Stimulated activated CD8-positive, alpha-beta memory T cell treated with anti-CD3 and anti-CD28 coated beads, Interleukin-15, amount 100 ng/mL, for 24 hours (primary cell): ENCODE data around the gene CELSR1.

Source experiments
- DNase-seq: peaks from one replicate; pipeline ENCODE4 v3.0.0-alpha.2; 2020; ENCODE audit warnings: low read depth

The CELSR1 gene

DNA sequence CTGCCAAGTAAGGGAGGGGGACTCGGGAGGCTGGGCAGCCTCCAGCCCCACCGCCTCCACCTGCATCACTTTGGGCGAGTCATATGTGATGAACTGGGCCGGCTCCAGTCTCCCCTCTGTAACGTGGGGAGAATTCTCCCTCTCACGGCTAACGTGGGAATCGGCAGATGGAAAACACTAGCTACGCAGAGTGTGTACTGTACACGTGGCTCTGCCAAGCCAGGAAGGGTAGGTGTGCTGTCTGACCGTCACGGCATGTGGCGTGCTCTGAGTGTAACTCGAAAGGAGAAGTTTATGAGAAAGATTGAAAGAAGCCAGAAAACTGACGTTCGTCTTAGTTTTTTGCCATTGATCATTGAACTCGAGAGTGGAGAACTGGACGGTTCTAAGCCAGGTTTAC lies 188.2 kb downstream of the CELSR1 start:
- DNase-seq: no peak

DNA sequence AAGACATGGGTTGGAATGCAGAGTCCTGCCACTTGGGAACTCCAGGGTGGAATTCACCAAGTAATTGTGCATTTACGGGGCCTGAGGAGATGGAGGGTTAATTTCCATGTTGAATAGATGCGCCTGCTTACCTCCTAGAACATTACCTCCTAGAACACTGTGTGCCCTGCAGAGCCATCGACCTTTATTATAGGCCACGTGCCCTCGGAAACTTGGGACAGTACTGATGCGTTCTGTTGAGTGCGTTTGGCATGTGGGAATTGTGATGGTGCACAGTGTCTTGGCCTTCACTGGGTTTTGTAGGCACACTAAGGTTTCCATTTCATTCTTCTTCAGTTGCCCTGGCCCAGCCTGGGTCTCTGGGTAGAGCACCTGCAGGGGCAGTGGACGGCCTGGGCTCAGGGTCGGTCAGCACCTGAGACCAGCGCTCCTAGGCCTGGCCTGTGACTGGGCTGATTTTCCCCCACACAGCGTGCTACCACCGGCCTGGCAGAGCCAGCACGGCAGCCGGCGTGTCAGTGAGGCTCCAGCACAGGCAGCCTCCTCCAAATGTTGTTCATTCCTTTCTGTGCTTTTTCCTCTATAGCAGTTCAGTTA lies 189.2 kb downstream of the CELSR1 start:
- no peak for DNase-seq

DNA sequence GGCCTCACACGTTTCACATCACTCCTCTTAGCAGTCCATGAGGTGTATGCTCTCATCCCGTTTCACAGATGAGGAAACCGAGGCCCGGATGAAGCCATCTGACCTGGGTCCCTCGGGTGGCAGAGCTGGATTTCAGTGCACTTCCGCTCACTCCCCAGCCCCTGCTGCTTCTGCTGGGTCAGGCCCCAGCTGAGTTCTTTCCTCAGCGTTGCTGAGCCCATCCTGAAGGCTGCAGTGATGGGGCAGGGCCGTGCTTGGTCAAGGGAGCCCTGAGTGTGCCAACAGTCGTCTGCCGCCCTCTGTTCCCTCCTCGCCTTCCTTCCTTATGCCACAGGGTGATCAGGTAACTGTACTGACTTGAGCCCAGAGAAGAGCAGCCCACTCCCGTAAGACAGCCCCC lies 189.8 kb downstream of the CELSR1 start:
- no peak for DNase-seq

DNA sequence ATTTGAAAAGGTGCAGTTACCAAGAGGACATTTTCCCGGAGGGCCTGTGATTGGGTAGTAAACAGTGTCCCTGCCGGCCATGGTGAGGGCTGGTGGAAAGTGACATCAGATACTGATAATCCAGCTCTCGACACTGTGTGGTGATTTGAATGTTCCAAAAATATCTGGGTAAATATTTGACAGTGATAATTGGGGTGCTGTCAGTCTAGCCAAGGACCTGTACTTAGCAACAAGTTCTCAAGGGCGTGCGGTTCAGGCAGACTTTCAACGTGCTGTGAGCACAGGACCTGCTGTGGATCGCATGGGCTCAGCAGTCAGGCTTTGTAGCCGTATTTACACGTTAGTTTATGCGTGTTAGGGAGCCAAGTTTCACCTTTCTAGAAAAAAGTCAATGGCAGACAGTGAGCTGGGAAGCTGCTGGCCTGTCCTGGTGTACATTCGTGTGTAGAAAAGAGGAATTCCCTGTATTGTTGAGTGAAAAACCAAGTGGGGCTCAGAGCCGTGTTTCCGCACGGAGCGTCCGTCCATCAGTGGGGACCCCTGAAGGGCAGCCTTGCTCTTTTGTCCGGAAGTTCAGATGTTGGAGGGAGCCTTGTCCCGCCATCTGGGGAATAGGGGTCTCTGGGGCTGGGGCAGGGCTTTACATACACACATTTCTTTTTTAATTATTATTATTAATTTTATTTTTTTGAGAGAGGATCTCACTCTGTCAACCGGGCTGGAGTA lies 190.6 kb downstream of the CELSR1 start:
- no peak for DNase-seq

DNA sequence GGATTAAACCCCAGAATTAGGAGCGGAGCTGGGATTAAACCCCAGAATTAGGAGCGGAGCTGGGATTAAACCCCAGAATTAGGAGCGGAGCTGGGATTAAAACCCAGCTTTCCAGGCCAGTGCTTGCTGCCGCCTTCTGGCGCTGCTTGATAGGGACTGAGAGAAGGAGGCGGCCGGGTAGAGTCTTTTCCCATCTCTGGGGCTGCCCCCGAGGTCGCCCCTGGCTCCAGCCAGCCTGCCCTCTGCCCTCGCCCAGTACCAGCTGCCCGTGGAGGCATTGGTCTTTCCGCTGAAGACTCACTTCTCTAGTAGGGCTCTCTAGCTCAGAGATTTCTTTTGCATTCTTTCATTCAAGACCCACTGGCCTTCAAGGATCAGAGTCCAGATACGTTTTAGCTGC lies 196.7 kb downstream of the CELSR1 start:
- no peak for DNase-seq

DNA sequence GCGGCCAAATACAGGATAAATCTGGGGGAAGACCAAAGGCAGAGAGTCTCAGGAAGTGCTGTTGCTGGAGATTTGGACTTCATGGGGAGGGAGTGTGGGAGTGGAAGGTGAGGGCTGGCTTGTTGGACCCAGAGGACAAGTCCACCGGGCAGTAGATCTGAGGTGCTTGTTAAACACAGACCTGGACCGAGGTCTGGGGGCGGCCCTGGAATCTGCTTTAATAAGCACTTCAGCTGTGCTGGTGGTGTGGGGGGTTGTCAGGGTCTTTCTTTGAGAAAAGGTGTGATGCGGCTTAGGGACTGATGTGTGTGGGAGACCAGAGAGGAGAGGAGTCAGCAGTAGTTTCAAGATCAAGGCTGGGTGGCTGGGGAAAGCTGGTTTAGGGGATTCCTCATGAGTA lies 197.5 kb downstream of the CELSR1 start:
- no peak for DNase-seq

DNA sequence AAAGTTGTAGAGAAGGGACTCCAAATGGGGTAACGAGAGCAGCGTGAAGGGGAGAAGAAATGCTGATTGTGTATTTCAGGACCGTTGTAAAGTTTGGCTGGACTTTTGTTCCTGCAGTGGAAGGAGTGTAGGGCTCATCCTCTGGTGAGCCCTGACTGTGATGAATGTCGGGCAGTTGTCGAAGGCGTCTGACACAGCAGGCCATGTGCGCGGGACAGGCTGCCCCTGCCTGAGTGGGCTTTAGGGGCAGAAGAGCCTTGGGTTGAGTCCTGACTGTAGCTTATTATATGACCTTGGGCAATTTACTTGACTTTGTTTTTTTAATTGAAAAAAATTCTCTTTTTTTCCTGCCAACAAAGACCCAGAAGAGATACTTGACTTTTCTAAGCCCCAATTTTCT lies 198.8 kb downstream of the CELSR1 start:
- DNase-seq: no peak

DNA sequence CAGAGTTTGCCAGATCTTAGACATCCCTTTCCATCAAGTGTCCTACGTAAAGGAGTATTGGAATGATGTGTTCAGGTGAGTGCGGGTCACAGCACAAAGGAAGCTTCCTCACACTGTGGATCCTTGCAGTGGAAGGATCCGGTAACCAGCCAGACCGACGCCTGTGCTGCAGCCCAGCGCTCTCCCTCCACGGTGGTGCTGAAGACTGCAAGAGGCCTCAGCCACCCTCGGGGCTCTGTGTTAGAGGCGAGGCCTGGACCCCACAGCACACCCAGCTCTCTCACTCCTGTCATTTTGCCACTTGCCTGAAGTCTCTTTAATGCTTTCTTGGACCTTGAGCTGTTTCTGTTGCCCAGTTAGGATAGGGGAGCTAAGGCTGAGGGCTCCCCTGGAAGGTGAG lies 199.6 kb downstream of the CELSR1 start:
- DNase-seq: no peak

DNA sequence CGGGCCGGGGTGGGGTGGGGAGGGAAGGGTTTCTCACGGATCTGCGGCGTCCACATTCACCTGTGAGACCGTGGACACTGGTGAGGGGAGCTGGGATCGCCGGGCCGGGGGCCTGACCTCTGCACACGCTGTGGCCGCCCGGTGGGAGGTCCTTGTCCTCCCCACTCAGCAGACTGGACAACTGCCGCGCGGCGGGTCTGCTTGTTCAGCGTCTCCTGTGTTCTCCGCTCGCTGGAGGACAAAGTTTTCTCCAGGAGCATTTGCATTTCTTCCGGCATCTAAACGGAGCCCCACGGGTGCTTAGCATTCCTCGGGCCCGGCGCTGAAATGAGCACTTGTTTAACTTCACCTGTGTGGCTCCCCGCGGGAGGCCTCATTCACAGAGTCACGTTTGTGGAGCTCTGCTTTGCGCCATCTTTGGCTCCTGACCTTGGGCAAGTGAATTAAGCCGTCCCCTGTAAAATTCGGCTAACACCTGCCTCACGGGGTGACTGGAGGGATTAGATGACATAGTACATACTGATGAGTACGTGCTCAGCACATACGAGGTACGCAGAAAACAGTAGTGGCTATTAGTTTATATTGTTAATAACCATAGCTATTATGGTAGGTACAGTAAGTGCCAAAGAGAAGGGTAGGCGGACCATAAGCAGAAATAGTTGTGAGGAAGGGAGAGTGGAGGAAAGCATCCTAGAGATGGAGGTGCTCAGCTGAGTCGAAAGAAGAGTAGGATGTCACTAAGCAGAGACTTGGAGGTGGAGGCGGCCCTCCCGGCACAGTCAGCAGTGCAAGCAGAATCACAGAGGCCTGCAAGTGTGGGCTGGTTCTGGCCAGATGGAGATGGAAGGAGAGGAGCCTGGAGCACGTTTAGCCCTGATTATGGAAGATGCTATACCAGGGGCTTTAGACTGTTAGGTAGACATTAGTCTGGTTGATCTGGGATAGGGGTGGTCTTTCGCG lies 201.0 kb downstream of the CELSR1 start:
- DNase-seq: no peak

DNA sequence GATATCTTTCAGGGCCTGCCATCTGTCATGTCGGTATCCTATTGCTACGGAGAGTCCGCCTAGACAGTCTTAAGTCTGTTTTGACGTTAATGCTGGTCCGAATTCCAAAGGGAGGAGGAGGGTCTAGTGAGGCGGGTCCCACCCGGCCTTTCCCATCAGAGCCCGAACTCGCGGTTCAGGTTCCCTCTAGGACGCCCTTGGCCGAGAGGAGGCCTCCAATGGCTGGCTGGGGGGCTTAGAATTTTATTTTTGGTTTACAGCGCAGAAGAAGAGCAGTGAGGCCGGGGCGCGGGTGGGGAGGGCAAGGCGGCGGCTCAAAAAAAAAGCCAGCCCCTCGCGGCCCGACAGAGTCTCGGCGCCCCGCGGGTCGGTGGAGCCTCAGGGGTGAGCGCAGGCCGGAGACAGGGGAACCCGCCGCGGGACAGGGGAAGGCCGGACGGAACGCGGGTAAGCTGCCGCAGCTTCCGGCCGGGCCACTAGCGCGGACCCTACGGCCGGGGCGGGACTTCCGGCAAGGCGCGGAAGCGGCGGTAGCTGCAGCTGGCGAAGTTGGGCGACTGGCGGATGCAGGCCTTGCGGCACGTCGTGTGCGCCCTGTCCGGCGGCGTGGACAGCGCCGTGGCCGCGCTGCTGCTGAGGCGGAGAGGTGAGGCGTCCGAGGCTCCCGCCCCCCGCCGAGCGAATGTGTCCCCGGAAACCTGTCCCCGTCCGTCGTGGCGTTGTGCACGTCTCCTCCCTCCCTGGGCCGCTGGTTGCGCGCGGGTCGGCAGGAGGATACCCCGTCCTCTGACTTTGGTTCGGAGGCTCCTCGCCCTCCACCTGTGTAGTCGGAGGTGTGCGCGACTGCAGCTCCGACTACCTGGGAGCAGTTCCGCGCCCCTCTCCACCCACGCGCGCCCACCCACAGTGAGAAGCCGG lies 202.0 kb downstream of the CELSR1 start, which contains the start of gene TRMU:
TSS of gene TRMU (plus strand) at position 514 of the 918 bp plus-strand sequence. CDS start at position 565, 51 bp downstream.
- DNase-seq: peak; percentile 60

DNA sequence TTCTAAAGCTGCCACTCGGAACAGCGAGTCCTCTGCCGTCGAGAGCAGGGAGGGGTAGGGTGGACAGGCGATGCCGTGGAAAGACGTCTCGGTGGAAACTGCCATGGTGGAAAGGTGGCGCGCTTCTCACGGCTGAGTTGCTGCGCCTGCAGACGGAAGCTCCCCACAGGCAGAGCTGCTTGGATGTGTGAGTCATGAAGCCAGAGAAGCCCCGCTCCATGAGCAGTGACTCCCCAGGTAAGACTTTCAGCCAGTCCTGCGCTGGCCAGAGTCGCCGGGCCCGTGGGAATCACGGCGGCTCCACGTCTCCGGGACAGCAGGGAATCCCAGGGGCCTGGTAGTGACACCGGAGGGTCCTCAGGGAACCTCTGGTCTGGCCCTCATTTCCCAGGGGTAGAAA lies 205.9 kb downstream of the CELSR1 start:
- no peak for DNase-seq

DNA sequence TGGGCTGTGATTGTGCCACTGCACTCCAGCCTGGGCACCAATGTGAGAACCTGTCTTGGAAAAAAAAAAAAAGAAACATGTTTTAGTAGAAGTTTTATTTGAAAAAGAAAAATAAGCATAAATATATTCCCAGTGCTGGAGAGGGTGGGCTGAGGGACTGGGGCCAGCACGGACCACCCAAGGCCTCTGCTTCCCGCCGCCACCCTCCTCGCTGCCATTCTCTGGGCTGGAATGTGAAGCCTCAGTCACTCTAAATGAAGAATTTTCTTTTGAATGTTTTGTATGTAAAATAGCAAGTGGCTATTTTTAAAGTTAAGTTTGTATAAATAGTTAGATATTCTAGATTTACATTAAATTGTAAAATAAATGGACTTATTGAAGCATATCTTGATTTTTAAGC lies 207.0 kb downstream of the CELSR1 start:
- no peak for DNase-seq

DNA sequence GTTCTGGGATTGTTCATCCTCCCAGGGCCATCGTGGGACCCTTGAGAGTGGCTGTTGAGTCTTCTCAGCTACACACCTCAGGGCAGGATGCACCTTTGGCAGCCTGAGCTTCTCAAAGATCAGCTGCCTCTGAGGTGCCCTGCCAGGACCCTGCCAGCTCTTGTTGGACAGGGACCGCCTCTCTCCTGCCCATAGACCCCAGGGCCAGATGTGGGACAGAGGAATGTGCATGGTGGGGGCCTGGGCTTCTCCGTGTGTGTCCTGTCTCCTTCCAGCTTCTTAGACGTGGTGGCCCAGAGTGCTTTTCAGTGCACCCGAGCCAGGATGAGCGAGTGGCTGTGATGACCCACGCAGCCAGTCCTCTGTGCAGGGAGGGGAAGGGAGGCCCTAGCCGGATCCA lies 207.8 kb downstream of the CELSR1 start:
- no peak for DNase-seq

DNA sequence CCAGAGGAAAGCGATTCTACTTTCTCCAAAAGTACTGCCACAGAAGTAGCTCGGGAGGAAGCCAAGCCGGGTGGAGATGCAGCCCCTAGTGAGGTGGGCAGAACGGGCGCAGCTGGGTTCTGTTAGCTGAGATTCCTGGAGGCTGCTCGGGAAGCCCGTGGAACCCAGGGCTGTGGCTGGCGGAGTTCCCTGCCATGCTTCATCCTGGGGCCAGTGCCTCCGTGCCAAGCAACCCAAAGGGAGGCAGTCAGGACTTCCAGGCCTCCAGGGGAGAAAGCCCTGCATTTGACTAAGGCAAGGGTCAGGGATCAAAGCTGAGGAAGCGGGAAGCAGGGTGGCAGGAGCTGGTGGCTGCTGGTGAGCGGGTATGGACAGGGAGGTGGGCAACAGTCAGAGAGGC lies 208.6 kb downstream of the CELSR1 start:
- DNase-seq: no peak

DNA sequence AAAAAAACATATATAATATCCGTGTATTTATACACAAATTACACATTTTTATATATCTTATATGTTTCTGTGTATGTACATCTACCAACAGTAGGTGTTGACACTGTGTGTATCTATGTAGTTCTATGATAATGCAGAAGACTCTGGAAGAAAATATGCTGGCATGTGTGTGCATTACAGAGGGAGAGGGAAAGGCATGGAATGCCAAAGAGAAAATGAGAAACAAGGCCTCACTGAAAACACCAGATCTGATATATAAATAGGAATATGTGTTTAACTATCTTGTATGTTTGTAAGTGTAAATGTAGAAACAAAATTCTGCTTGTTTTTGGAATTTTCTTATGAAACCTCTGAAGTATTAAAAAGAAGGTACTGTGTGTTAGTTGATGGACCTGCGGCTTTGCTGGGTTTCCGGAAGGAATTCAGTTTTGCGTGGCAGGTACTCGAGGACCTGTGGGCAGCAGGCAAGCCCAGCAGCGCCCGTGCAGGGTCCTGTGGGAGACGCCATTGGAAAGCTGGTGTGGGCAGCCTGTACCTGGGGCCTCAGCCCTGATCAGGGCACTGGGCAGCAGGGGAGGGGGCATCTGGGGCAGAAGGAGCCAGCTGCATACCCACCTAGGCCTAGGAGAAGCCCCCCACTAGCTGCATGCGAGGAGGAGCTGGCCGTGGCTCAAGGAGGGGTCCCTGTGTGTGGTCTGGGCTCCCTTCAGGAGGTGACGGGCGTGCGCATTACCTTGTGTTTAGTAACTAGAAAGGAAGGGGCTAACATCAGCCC lies 209.5 kb downstream of the CELSR1 start:
- DNase-seq: no peak

DNA sequence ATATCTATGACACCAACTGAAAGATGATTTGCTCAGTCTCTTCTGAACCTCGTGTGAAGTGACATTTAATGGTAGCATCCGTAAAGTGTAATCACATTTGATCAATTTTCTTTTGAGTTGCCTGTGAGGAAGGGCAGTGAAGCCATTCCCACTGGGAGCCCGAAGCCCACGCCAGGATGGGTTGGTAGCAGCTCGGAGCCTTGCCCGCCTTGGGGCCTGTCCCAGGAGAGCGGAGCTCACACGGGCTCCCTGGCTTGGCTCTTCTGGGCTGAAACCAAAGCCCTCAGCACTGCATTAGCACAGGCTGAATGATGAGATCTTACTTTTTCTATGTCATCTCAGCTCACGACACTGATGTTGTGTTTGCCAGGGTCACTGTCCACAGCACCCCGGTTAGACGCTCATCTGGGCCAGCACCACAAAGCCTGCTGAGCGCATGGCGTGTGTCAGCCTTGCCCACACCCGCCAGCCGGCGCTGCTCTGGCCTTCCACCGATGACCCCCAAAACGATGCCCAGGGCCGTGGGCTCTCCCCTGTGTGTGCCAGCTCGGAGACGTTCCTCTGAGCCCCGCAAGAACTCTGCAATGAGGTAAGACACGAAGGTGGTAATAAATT lies 211.2 kb downstream of the CELSR1 start:
- DNase-seq: no peak

DNA sequence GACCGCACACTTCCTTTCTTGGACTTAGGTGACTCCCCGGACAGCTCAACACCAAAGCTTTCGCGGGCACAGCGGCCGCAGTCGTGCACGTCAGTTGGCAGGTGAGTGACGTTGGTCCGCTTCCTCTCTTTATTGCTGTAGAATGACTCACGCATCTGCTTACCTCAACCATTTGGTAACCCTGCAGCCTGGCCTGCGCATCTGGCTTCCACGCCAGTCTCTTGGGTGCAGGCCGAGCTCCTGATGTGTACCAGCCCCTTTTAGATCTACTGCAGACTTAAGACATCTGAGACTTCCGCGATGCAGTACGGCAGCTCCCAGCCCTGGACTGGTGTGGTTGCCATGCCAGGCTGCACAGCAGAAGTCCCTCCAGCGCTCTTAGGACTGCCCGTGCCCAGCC lies 214.3 kb downstream of the CELSR1 start:
- no peak for DNase-seq

DNA sequence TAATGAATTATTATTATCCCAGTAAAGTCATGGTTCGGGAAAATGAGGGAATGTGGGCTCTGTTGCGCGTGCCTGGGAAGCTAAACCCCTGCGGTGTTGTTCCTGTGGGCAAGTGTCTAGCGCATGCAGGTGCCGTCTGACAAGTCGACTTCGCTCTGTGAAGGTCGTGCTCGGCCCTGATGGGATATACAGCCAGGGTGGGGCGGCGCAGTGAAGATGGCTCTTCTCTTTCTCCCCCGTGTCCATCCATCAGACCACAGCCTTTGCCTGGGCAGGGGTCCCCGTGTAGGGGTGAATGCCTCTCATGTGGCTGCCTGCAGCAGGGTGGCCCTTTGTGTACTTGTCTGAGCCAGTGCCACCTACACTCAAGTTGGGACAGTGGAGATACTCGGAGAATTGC lies 214.7 kb downstream of the CELSR1 start:
- no peak for DNase-seq

DNA sequence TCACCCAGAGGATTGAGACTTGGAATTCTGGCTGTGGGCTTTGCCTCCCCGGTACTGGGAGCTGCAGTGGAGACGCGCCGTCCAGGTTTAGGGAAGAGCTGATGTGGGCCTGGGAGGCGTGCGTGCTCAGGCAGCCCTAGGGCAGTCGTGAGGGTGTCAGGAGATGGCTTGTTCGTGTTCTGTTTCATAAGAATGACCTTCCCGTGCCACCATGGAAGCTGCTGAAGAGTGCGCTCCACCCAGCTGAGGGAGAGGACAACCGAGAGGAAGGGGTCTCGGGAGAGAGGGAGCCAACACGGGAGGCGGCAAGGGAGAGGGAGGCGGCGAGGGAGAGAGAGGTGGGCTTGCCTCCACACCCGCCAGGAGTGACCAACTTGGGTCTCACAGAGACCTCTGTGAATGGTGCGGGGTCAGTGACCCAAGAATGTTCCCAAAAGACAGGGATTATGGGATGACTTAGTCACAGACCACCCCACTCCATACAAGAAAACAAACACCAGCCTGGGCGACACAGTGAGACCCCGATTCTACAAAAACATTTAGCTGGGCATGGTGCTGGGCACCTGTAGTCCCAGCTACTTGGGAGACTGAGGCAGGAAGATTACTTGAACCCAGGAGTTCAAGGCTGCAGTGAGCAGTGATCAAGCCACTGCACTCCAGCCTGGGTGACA lies 216.6 kb downstream of the CELSR1 start:
- no peak for DNase-seq

DNA sequence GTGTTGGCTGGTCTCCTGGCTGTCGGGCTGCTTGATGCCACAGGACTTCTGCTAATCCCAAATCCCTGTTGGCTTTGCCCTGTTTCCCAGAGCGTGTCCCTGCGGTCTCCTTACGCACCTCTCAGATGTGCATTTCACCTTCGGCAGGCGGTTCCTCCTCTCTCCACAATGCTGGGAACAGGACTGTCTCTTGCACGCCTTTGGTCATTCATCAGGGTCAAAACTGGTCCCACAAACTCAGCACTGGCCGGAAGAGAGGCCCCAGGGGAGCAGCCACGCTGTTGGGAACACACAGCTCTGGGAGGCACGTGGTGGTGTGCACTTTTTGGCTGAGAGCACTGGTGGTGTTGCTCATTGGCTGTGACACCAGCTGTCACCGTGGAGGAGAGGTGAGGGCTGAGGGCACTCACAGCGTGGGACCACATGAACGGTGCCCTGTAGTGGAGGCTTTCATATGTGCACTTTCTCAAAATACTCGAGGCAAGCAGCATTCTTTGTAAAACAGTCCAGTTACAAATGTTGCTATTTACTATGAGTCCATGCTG lies 217.2 kb downstream of the CELSR1 start:
- no peak for DNase-seq
